ENCODE results near the gene PKM. TPM values are rescaled to one million over a fixed set of nuclear protein-coding genes. Genes with fewer than 3 reads are reported as not detected.

PKM gene
- total and polyA plus RNA-seq, 9 of the 15 experiments (the other 6 are each of a cell fraction or from before 2014, with no cell fraction given): 140 to 825 (median 383) TPM

DNA sequence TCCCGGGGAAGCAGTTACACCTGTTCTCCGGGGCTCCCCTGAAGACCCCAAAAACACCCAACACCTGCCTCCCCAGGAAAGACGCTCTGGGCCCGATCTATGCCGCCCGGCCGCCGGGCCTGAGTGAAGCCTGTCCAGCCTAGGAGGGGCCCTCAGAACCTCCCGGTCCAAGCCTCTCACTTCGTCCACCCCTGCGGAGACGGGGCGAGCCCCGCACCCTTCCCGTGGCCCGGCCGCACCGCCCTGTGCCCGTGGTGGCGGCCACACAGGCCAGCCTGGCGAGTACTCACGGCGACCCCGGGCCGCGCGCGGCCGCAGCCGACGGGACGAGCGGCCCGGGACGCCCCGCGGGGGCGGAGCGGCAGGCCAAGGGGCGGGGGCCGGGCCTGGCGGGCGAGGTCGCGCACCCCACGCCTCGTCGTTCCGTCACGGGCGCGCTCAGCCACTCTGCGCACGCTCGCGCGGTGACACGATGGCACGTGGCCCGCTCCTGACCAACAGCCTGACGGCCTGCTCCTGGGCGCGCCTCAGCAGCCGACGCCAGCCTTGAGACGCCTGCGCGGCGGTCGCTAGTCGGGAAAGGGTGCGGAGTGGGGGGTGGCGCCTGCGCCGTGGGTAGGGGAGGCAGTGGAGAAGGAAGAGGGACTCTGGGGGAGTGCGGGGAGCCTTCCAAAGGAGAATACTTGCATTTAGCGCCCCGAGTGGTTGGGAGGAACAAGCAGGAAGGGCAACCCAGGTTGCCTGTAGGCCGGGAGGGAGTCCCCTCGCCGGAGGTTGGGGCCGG is 41.4 kb upstream of the PKM start, which contains the start of gene PARP6 (continued):
- TF ChIP-seq KDM2B (CRISPR knock-in tag; IDR thresholded peaks at IDR 0.05) (0 out of 2 replicates have a peak, but pooled peaks have one; percentile 54), RBM25 (IDR thresholded peaks at IDR 0.05; ENCODE audit: low read depth, low read length, severe bottlenecking) (peak; percentile 73), EWSR1 (IDR thresholded peaks at IDR 0.05; ENCODE audit: borderline replicate concordance, low read depth, partially characterized antibody) (no peak), ZNF785 (CRISPR knock-in tag; IDR thresholded peaks at IDR 0.05) (no peak), SIRT6 (IDR thresholded peaks at IDR 0.05; ENCODE audit: low read depth, low read length) (no peak), ZNF23 (CRISPR knock-in tag; IDR thresholded peaks at IDR 0.05) (no peak), XRCC5 (IDR thresholded peaks at IDR 0.05; ENCODE audit: low read depth, low read length) (0 out of 2 replicates have a peak, but pooled peaks have one; percentile 71), TAF9B (IDR thresholded peaks at IDR 0.05; ENCODE audit: partially characterized antibody) (no peak), HDAC1 (IDR thresholded peaks at IDR 0.05) (peak in 1 of 2 experiments; percentile 74; a peak in 2 of 4 replicates), SMARCA4 (IDR thresholded peaks at IDR 0.05) (no peak), SRF (CRISPR knock-in tag; IDR thresholded peaks at IDR 0.05) (peak in 1 of 2 experiments; percentile 15; a peak in 2 of 4 replicates)
- TF ChIP-seq, protein P1, sequence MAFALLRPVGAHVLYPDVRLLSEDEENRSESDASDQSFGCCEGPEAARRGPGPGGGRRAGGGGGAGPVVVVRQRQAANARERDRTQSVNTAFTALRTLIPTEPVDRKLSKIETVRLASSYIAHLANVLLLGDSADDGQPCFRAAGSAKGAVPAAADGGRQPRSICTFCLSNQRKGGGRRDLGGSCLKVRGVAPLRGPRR (CRISPR knock-in tag; IDR thresholded peaks at IDR 0.05): no peak
- TF ChIP-seq, protein P2, sequence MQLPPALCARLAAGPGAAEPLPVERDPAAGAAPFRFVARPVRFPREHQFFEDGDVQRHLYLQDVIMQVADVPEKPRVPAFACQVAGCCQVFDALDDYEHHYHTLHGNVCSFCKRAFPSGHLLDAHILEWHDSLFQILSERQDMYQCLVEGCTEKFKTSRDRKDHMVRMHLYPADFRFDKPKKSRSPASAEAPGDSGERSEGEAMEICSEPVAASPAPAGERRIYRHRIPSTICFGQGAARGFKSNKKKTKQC (CRISPR knock-in tag; IDR thresholded peaks at IDR 0.05): no peak
- TF ChIP-seq, protein P3, sequence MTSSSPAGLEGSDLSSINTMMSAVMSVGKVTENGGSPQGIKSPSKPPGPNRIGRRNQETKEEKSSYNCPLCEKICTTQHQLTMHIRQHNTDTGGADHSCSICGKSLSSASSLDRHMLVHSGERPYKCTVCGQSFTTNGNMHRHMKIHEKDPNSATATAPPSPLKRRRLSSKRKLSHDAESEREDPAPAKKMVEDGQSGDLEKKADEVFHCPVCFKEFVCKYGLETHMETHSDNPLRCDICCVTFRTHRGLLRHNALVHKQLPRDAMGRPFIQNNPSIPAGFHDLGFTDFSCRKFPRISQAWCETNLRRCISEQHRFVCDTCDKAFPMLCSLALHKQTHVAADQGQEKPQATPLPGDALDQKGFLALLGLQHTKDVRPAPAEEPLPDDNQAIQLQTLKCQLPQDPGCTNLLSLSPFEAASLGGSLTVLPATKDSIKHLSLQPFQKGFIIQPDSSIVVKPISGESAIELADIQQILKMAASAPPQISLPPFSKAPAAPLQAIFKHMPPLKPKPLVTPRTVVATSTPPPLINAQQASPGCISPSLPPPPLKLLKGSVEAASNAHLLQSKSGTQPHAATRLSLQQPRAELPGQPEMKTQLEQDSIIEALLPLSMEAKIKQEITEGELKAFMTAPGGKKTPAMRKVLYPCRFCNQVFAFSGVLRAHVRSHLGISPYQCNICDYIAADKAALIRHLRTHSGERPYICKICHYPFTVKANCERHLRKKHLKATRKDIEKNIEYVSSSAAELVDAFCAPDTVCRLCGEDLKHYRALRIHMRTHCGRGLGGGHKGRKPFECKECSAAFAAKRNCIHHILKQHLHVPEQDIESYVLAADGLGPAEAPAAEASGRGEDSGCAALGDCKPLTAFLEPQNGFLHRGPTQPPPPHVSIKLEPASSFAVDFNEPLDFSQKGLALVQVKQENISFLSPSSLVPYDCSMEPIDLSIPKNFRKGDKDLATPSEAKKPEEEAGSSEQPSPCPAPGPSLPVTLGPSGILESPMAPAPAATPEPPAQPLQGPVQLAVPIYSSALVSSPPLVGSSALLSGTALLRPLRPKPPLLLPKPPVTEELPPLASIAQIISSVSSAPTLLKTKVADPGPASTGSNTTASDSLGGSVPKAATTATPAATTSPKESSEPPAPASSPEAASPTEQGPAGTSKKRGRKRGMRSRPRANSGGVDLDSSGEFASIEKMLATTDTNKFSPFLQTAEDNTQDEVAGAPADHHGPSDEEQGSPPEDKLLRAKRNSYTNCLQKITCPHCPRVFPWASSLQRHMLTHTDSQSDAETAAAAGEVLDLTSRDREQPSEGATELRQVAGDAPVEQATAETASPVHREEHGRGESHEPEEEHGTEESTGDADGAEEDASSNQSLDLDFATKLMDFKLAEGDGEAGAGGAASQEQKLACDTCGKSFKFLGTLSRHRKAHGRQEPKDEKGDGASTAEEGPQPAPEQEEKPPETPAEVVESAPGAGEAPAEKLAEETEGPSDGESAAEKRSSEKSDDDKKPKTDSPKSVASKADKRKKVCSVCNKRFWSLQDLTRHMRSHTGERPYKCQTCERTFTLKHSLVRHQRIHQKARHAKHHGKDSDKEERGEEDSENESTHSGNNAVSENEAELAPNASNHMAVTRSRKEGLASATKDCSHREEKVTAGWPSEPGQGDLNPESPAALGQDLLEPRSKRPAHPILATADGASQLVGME (CRISPR knock-in tag; IDR thresholded peaks at IDR 0.05): no peak
